GM11168 (cell line): ENCODE results near the gene FOXO6.

Experiments
- in situ Hi-C: fragments of 300-500 bp; cut with MboI; formaldehyde crosslinking; loops from one replicate; pipeline ENCODE4 v1.12.0; 2022; ENCODE audit warnings: low sequenced_read_pairs; ENCODE audit not compliant: unreplicated experiment

The FOXO6 gene

DNA sequence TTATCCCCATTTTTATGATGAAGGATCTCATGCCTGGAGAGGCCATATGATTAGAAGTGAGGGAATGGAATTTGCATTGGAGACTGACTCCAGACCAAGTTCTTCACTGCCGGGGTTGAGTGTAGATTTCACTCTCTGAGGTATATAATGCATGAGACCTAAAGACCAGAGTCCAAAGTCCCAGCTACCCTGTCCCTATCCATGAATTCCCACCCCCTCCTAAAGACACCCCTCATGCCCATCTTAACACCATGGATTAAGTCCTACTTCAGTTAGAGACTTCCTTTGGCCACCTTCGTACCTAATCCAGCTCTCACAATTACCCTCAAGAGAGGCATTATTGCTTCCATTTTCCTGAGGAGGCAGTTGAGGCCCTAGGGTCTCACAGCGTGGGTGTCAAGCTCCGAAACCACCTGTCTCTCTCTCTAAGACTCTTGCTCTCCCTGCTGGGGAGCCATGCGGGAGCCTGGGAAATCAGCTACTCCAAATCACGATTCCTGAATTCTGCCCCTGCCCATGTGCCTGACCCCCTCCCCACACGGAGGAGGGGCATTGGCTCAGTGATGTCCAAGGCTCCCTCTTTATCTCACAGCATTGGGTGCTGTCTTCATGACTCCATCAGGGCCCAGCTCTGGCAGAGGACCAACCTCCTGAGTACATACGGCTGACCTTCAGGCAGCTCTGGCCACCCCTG lies 11.7 kb upstream of the FOXO6 start:
- in situ Hi-C loops, result no loop called here

DNA sequence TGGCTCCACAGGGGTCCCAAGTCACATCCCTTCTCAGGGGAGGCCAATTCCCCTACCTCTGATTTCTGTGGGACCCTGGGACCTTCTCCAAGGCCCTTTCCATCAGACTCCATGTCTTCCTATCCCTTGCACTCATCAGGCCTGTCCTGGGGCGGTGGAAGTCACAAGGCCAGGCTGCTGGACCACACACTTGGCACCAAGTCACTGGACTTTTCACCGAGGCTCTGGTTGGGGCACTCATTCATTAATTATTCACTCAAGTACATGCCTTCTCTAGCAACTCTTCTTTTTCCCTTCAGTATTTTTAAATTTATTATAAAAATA lies 11.2 kb upstream of the FOXO6 start:
- in situ Hi-C loops, result no loop called here

DNA sequence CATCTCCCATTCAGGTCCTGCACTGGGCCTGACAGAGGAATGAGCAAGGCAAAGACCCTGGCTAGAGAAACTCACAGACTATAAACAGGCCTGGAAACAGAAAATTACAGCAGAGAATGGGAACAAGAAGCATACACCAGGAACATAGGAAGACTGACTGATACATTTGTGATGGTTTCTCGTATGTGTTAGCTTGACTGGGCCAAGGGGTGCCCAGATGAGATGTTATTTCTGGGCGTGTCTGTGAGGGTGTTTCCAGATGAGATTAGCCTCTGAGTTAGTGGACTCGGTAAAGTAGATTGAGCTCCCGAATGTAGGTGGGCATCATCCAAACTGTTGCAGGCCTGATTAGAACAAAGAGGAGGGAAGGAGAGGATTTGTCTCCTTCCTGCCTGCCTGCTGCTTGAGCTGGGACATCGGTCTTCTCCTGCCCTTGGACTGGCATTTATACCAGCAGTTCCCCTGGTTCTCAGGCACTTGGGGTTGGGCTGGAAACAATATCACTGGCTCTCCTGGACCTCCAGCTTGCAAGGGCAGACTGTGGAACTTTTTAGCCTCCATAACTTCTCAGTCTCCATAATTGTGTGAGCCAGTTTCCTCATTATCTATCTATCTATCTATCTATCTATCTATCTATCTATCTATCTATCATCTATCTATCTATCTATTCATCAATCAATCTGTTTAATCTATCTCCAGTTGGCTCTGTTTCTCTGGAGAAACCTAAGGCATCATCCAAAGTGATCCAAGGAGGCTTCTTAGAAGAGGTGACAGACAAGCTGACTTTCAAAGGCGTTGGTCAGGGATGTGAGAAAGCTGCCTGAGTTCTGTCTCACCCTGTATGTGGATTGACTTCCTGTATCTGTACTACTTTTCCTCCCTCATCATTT lies 9.7 kb upstream of the FOXO6 start:
- in situ Hi-C loops, result no loop called here

DNA sequence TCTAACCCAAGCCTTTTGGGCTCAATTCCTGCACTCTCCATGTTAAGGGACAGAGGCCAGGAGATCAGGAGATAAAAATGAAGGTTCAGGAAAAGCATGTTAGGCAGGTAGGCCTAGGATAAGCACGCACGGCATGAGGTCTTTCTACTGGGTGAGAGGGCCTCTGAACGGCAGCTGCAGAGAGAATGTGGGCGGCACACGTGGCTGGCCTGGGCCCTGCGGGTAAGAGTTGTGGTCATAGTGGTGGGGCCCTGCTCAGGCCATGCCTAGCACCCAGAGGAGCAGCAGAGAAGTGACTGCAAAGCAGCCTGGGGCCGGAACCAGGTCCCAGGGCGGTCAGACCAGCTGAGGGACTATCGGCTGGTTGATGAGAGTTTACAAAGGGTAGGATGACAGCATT lies 7.5 kb upstream of the FOXO6 start:
- in situ Hi-C loops, result no loop called here

DNA sequence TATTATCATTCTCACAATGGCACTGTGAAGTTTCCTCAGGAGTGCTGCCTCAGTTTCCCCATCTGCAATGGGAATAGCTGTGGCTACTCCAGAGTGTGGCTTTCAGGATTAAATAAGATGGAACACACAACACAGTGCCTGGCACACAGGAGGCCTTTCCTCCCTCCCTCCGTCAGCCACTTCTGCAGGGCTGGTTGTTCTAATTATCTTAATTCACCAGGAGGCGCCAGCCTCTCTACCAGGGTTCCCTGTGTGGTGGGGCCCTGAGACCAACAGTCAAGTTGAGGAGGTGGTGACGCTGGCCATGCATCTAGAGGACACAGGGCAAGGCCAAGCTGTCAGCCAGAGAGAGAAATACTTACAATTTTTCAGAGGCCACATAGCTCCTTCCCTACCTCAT lies 6.3 kb upstream of the FOXO6 start:
- in situ Hi-C loops, result no loop called here

DNA sequence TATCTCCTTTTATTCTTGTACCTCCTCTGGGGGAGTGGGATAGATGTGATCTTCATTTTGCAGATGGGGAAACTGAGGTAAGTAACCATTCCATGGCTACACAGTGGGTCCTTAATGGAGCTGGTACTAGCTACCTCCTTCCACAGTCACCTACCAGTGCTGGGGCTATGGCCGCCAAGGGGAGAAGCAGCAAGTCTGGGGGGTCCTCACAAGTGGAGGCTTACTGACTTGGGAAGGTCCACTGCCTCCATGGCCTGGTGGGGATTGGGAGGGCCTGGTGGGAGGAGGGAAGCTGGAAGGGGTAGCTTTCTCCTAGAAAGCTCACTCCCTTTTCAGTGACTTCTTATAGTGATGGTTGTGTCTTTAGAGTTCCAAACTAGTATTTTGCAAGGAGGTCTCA lies 5.9 kb upstream of the FOXO6 start:
- in situ Hi-C loops, result no loop called here

DNA sequence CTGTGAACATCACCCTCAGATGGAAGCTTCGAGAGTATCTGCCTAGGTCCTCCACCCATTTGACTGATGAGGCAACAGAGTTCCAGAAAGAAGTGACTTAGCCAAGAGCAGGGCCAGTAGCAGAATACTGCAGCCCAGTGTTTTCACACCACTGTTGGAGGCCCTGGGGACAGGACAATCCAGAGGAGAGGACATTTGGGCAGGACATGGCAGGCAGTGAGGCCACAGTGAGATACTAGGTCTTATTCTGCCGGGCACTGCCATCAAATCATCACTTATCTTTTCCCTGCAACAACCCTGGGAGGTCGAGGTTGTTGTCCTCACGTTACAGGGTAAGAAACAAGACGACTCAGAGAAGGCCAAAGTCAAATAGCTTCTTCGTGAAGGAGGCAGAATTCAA lies 5.5 kb upstream of the FOXO6 start:
- in situ Hi-C loops, result no loop called here

DNA sequence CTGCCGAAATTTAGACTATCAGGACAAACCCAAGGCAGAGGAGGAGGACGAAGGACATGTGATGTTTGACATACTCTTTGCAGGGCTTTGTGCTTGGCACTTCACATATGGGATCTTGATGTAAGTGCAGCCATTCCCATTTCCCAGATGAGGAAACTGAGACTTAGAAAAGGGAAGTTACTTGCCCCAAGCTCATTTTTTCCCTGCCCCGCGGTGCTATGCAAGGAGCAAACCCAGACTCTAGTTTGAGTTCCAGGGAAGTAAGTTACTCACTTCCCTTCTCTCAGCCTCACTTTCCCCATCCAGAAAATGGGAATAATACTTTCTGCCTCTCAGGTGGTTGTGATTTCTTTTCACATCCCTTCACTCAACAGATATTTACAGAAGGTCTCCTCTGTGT lies 4.5 kb upstream of the FOXO6 start:
- in situ Hi-C loops, result no loop called here

DNA sequence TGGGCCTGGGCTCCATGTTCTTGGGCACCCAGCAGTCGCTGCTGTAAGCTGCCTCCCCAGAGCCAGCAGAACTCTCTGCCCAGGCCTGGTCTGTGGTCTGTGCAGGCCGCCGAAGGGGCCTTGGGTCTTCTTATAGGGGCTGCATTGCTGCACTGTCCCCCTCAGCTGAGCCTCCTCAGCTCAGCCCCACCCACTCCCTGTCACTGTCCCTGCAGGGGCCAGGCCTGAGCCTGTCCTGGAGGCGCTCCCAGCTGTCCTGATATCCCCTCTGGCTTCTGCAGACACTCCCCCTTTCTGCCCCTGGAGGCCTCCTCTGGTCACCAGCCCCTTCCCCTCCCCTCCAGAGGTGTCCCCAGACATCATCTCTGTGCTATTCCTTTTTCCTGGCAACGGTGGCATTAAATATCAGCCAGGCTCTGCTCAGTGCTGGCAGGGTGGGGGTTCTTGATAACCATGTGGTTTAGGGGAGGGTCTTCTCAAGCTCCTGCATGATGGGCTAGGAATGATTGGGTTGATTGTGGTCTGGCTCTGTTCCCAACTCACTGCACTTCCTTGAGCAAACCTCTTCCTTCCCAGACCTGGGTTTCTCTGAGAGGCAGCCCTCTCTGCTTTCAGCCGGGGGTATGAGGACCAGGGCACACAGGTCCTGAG lies 3.7 kb upstream of the FOXO6 start:
- in situ Hi-C loops, result no loop called here

DNA sequence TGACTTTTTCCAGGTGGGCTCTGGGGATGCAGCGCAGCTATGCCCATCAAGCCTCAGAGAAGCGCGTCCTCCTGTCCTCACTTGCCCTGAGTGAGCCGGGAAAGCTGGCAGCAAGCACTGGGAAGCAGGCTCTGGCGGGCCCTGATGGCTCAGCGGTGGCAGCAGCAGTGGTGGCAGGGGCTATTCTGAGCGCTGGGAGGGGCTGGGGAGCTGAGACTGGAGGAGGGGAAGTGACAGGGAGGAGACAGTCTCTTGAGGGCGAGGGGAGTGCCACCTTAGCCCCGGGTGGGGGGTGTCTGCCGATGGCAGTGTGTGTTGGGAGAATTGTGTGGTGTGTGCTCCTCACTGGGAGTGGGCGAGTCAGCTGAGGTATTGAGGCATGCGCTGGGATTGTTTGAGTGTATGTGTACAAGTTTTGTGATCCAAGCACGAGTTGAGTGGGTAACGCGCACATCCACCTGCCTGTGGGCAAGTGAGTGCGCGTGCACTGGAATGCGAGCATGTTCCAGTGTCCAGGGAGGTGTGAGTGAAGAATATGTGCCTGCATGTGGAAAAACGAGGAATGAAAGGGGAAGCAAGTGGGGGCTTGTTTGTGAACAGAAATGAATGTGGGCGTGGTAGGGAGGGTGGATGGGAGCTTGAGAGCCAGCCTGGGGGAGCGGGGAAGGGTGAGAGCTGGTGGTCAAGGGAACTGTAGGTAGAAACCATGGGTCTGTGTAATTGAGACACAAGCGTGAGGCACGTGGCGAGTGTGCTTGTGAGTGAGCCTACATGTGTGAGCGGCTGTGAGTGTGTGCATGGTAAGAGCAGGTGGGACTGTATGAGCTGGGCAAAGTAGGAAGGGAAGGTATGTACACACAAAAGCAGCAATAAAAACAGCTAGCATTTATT lies 2.9 kb upstream of the FOXO6 start:
- in situ Hi-C loops, result no loop called here

DNA sequence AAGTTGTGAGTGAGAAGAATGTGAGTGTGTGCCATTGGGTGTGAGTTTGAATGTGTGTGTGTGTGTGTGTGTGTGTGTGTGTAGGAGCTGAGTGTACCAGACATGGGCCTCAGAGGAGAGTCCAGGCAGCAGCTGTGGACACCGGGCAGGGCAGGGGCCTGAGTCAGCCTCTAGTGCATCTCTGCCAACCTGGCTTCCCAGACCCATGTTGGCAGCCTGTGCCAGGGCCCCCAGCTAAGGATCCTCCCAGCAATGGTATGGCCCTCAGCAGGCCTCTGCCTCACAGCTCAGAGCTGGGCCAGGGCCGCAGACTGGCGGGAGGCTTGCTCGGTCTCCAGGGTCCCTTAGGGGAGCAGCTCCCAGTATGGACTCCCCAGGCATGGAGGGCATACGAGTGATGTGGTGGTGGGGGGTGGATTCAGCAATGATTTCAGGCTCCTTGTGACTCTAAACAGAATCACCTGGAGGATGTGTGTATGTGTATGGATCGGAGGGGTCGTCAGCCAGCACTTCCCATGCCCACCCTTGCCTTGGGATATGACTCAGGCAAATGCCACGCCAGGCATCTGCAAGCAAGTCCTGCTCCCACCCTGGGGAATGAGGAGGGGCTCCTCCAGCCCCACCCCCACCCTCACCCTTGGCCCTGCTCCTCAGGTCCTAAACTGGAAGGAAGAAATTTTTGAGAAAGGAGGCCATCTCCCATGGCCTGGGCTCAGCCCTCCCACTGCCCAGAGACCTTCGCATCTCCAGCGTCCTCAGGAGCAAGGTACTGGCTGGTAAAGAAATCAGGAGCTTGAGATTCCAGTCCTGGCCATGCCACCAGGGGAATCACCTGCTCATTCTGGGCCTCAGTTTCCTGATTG lies 1.8 kb upstream of the FOXO6 start:
- in situ Hi-C loops, result no loop called here

DNA sequence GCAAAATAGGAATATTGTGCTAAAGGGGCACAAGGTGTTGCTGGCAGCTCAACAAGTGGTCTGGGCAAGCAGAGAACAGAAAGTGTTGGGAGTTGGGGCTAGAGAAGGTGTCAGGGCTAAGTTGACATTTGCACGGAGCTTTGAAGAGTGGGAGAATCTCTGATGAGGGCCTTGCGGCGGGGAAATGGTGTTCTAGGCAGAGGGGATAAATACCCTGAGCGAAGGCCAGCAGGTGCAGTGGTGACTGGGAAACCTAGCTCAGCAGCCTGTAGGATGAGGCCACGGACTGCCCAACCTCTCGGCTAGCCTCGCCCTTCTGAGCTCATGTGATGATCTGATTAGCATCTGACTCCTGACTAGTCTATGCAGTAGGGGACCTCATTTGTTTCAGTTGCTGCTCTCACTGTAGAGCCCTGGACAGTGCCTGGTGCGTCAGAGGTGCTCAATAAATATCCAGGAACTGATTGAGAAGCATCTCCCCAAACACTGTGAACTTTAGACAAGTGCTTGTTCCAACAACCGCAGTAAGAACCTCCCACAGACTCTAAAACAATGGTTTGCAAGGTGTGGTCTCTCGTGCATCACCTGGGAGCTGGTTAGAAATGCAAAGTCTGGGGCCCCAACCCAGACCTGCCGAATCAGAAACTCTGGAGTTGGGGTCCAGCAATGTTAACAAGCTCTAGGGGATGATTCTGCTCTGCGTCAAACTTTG lies 1.0 kb upstream of the FOXO6 start:
- in situ Hi-C loops, result no loop called here

DNA sequence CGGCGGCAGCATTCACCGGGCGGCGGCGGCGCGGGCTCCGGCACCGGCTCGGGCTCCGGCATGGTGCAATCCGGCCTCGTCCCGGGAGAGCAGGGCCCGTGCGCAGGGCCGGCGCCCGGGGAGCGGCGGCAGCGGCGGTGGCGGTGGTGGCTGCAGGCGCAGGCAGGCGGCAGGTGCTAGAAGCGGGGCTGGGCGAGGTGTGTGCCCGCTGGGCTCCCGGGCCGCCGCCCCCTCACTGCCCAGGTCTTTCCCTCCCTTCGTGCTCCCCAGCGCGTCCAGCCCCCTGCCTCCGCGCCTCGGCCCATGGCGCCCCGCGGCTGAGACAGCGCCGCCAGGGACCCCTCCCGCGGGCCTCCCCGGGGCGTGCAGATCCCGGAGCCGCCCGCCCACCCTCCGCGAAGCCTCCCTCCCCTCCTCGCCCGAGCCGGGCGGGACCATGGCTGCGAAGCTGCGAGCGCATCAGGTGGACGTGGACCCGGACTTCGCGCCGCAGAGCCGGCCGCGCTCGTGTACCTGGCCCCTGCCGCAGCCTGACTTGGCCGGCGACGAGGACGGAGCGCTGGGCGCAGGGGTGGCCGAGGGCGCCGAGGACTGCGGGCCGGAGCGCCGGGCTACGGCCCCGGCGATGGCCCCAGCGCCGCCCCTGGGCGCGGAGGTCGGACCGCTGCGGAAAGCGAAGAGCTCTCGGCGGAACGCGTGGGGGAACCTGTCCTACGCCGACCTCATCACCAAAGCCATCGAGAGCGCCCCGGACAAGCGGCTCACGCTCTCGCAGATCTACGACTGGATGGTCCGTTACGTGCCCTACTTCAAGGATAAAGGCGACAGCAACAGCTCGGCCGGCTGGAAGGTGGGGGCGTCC lies 492 bp downstream of the FOXO6 start:
- in situ Hi-C loops, result no loop called here

DNA sequence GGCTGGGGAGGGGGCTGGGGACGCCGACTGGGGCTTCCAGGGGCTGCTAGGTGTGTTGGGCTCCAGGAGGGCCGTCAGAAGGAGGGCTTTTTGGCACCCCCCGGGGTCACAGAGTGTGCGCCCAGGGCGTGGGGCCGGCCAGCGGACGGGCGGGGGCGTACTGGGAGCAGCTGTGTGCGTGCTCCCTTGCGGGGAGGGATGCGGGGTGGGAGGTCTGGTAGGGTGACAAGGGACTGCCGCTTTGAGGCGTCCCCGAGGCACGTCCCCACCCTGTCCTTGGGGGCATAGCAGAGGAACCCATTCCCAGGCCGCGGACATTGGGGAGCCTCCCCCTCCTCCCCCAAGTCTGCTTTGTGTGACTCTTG lies 1.1 kb downstream of the FOXO6 start:
- in situ Hi-C loops, result no loop called here

DNA sequence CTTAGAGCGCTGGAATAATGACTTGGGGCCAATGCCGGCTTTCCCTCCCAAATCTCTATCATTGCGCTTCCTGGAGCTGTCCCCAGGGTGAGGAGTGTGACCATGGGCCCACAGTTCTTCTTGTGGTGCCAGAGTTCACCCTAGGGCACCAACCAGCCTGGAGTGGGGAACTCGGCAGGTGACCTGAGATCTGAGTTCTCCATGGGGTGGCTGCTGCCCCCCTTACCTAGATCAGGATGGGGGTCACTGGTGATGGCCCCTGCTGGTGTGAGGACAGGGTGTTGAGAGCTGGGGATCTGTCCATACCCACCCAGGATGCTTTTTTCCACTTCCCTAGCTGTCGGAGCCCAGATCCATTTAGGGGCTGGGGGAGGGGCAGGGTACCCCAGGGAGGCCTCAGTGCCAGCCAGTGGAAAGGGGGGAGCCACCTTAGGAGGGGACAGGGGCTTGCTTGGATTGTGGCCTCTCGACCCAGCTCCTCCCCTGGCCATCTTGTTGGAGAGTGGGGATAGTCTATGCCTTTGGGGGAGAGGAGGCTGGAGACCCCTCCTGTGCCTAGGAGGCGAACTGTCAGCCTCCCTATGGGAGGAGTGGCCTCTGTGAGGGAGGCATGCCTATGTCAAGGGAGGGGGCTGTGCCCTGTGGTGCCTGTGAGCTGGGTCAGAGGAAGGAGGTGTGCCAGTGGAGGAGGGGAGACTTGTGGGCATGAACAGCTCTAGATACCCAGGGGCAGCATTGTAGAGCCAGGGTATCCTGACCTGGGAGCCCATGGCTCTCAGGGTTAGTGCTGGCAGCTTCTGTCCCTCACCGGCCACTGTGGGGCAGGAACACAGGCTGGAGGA lies 1.7 kb downstream of the FOXO6 start:
- in situ Hi-C loops, result no loop called here

DNA sequence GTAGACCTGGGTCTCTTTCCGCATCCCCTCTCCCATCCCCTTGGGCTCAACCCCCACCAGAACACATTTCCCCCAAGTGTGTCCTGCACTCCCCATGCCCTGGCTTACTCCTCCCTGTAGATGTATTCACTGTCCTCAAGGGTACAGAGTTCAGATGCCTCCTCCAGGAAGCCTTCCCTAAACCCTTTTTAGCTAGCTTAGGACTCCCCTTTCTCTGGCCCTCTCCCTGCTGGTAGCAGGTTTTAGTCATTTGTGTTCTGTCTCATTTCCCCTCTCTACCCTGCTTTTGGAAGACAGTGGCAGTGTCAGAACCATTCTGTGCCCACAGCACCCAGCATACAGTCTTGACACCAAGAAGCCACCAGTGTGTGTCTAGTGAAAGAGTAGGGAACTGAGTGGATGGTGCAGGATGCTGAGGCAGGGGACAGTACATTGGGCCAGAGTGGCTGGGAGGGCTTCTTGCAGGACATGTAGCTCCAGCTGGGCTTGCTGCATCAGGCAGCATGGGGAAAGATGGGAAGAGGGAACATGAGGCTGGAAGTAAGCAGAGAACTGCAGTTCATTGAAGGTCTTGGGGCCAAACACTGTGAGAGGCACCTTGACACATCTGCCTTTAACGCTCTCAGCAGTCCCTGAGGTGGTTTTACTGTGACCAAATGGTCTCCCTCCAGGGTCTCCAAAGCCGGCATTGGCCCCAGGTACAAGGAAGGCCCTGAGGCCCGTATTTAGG lies 2.5 kb downstream of the FOXO6 start:
- in situ Hi-C loops, result no loop called here
